NB4 (cell line): ENCODE data around the gene TCP1.
A peak's percentile ranks its signal among the peaks of the same experiment; 100 is the strongest.
"Not testable (repeated sequence)": the region's sequence is repeated elsewhere in the genome, so short reads cannot be mapped to it uniquely, and the experiment has no call there.

ENCODE experiments used
- DNase-seq: peaks from one replicate; pipeline ENCODE4 v3.0.0; 2010; ENCODE audit warnings: low read depth
- H3K4me3 ChIP-seq: one replicate; pipeline ENCODE4 v1.5.1; 2011; ENCODE audit warnings: mild to moderate bottlenecking, low read depth, low read length, moderate library complexity
- MAX ChIP-seq: IDR thresholded peaks from 2 replicates; pipeline ENCODE4 v1.6.1; 2011; ENCODE audit warnings: low read depth, low read length
- MYC ChIP-seq: IDR thresholded peaks from 2 replicates; pipeline ENCODE4 v1.6.1; 2011; ENCODE audit warnings: low read depth, low read length
- POLR2A ChIP-seq: IDR thresholded peaks from 2 replicates; pipeline ENCODE4 v1.6.1; 2011; ENCODE audit warnings: mild to moderate bottlenecking; ENCODE audit not compliant: insufficient read length; ENCODE audit errors: extremely low read depth
- TF ChIP-seq, protein P1 (sequence below): IDR thresholded peaks from one replicate; pipeline ENCODE4 v1.5.1; 2012; ENCODE audit warnings: low read depth, low read length

Gene TCP1

DNA sequence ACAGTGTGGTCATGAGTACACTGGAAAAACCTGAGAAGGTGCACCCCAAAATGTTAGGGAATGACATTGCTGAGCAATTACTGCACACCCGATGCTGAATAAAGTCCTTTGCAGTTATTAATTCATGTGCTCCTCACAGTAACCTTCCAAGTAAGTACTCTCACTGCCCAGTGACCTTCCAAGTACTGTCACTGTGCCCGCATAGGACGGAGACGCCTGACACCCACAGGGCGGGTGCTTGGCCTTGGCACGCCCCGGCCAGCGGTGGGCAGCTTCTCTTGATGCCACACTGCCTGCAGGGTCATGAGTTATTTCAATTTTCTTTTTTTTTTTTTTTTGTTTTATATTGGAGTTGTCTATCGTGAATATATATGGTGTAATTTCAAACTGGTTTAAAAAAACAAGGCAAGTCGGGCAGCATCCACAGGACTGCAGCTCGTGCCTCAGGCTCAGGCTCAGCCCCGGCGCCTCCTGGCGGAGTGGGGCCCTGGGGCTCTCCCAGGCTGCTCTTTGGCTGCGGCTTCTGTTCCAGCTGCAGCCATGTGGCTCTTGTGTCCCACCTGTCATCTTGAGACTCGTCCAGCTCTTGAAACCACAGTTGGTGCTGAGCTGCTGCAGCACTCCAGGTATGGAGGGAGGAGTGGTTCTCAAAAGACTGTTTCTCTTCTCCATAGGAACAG lies 37.7 kb upstream of the TCP1 start:
- TF ChIP-seq MYC (no peak), POLR2A (no peak), MAX (no peak)
- TF ChIP-seq, protein P1, sequence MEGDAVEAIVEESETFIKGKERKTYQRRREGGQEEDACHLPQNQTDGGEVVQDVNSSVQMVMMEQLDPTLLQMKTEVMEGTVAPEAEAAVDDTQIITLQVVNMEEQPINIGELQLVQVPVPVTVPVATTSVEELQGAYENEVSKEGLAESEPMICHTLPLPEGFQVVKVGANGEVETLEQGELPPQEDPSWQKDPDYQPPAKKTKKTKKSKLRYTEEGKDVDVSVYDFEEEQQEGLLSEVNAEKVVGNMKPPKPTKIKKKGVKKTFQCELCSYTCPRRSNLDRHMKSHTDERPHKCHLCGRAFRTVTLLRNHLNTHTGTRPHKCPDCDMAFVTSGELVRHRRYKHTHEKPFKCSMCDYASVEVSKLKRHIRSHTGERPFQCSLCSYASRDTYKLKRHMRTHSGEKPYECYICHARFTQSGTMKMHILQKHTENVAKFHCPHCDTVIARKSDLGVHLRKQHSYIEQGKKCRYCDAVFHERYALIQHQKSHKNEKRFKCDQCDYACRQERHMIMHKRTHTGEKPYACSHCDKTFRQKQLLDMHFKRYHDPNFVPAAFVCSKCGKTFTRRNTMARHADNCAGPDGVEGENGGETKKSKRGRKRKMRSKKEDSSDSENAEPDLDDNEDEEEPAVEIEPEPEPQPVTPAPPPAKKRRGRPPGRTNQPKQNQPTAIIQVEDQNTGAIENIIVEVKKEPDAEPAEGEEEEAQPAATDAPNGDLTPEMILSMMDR, result no peak
- no peak overlapping the region for H3K4me3 ChIP-seq
- DNase-seq, result no peak

GRCh38 chr6:159826004-159826403 lies 36.6 kb upstream of the TCP1 start:
- TF ChIP-seq MYC (no peak), MAX (no peak), POLR2A (no peak)
- TF ChIP-seq, protein P1, result no peak
- no peak overlapping the region for H3K4me3 ChIP-seq
- DNase-seq, result no peak

DNA sequence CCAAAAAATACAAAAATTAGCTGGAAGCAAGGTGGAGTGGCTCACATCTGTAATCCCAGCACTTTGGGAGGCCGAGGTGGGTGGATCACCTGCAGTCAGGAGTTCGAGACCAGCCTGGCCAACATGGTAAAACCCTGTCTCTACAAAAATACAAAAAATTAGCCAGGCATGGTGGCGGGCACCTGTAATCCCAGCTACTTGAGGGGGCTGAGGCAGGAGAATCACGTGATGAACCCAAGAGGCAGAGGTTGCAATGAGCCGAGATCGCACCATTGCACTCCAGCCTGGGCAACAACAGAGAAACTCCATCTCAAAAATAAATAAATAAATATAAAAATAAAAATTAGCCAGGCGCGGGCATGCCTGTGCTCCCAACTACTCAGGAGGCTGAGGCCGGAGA lies 35.3 kb upstream of the TCP1 start:
- DNase-seq, result not testable (repeated sequence)

GRCh38 chr6:159823953-159824352 lies 34.6 kb upstream of the TCP1 start:
- no peak for DNase-seq
- TF ChIP-seq, protein P1, result no peak
- TF ChIP-seq MYC (no peak), POLR2A (no peak)
- no peak overlapping the region for H3K4me3 ChIP-seq

More for the DNA sequence above, 35.3 kb upstream of the TCP1 start:
- H3K4me3 ChIP-seq, result not testable (repeated sequence)

- no peak for TF ChIP-seq MYC
- no peak for TF ChIP-seq POLR2A
- TF ChIP-seq, protein P1, result no peak
- no peak for TF ChIP-seq MAX
- H3K4me3 ChIP-seq, result no peak overlapping the region
- DNase-seq, result no peak
Measured at GRCh38 chr6:159821726-159822125, 32.3 kb upstream of the TCP1 start.

GRCh38 chr6:159821122-159821521 lies 31.7 kb upstream of the TCP1 start:
- DNase-seq, result peak; percentile 58
- no peak for TF ChIP-seq MYC
- TF ChIP-seq, protein P1, result no peak
- TF ChIP-seq MAX, result 0 out of 2 replicates have a peak, but pooled peaks have one; percentile 34
- H3K4me3 ChIP-seq, result no peak overlapping the region
